ENCODE data around the gene ATP2A1.
"Not testable (repeated sequence)": the region's sequence is repeated elsewhere in the genome, so short reads cannot be mapped to it uniquely, and the experiment has no call there.

The ATP2A1 gene

DNA sequence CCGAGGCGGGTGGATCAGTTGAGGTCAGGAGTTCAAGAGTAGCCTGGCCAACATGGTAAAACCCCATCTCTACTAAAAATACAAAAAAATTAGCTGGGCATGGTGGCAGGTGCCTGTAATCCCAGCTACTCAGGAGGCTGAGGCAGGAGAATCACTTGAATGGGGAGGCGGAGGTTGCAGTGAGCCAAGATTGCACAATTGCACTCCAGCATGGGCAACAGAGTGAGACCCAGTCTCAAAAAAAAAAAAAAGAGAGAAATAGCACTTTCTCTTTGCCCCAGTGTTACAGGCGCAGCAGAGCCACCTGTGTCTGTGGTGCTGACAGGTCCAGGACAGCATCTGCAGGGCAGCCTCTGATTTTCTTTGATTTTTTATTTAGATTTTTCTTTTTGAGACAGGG is 3.3 kb downstream of the ATP2A1 start:
- FAIRE-seq; DNase-seq (ENCODE audit: low spot score): not testable (repeated sequence)

DNA sequence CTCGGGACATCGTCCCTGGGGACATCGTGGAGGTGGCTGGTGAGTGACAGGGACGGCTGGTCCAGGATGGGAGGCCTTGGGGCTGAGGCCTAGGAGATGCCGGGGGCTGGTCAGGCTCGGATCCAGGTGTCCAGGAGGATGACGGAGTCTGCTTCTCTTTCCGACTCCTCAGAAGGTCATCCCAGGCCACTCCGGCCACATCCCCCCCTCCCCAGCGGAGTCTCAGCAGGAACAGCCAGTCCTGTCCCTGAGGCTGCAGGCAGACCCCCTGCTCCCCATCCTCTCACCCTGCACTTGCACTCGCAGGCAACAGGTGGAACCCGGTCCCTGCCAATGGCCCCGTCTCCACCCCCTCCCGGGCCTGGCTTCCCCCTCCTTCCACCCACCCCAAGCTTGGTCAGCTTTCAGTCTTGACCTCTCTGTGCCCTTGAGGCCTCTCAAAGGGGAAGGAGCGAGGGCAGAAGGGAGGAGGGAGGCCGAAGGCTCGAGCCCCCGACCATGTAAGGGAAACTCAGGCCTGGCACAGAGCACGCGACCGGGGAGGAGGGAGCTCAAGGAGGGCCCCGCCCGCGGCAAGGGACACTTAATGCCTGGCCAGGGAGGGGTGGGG is 4.4 kb downstream of the ATP2A1 start:
- FAIRE-seq (no peak), DNase-seq (ENCODE audit: low spot score) (no peak)

DNA sequence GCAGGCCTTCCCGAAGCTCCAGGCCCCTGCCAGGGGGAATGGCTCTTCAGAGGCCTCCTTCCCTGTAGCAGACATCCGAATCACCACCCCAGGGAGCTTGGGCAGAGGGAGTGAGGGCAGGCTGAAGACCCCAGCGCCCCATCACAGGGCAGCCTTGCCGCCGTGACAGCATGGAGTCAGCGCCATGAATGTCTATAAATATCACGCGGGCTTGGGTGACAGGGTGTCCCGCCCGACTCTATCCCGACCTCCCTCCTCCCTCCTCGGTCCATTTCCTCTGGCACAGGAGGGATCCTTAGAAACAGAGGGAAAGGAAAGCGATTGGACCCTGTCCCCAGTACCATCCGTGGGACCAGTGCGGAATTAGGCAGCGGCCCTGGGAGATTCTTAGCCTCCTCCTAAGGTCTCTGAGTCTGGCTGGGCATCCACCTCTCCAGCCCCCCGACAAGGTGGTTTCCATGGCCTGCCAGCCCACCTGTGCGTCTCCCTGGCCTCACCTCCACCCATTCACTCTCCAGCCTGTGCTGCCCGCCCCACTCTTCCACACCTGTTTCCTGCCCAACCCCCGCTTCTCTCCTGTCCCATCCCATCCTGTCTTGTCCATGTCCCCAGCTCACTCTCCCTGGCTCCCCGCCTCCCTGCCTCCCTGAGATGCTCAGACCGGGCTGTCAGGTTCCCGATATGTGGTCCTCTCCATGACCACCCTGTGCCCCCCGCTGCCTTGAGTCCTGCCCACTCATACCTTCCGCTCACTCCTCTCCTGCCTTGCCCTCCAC is 5.1 kb downstream of the ATP2A1 start:
- DNase-seq (ENCODE audit: low spot score): no peak
- FAIRE-seq: no peak

DNA sequence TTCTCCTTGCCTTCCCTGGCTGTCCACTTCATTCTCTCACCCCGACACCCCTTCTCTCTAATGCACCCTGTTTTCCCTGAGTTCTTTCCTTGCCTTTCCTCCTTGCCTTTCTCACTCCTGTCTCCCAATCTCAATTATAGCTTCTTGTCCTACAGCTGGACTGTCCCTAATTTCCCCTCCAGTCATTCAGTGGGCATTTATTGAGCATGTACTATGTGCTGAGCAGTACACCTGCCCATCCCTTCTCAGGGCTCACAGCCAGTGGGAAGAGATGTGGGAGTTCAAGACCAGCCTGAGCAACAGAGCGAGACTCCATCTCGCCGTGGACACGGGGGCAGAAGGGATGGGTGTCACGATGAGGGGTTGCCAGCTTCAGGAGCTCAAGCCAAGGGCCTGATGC is 5.8 kb downstream of the ATP2A1 start:
- FAIRE-seq (no peak), DNase-seq (ENCODE audit: low spot score) (no peak)

DNA sequence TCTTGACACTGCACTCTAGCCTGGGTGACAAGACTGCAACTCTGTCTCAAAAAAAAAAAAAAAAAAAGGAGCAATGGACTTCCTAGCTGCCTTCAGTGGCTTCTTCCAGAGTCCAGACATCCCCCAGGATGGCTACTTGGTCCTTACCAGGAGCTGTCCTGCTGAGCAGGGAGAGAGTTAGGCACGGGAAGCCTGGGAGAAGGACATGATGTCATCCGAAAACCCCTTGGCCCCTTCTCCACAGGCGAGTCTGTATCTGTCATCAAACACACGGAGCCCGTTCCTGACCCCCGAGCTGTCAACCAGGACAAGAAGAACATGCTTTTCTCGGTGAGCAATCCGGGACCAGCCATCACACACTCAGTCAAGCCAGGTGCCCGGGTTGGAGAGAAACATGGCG is 8.7 kb downstream of the ATP2A1 start:
- no peak for FAIRE-seq

DNA sequence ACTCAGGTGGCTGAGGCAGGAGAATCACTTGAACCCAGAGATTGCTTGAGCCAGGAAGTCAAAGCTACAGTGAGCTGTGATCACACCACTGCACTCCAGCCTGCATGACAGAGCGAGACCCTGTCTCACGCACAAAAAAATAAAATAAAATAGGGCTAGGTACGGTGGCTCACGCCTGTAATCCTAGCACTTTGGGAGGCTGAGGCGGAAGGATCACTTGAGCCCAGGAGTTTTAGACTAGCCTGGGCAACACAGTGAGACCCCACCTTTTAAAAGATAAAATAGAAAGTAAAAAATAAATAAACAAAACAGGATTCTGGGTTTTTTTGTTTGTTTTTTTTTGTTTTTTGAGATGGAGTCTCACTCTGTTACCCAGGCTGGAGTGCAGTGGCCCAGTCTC is 12.1 kb downstream of the ATP2A1 start:
- not testable (repeated sequence) for FAIRE-seq; DNase-seq (ENCODE audit: low spot score)

More for the DNA sequence above, 8.7 kb downstream of the ATP2A1 start:
- no peak for DNase-seq (ENCODE audit: low spot score)

DNA sequence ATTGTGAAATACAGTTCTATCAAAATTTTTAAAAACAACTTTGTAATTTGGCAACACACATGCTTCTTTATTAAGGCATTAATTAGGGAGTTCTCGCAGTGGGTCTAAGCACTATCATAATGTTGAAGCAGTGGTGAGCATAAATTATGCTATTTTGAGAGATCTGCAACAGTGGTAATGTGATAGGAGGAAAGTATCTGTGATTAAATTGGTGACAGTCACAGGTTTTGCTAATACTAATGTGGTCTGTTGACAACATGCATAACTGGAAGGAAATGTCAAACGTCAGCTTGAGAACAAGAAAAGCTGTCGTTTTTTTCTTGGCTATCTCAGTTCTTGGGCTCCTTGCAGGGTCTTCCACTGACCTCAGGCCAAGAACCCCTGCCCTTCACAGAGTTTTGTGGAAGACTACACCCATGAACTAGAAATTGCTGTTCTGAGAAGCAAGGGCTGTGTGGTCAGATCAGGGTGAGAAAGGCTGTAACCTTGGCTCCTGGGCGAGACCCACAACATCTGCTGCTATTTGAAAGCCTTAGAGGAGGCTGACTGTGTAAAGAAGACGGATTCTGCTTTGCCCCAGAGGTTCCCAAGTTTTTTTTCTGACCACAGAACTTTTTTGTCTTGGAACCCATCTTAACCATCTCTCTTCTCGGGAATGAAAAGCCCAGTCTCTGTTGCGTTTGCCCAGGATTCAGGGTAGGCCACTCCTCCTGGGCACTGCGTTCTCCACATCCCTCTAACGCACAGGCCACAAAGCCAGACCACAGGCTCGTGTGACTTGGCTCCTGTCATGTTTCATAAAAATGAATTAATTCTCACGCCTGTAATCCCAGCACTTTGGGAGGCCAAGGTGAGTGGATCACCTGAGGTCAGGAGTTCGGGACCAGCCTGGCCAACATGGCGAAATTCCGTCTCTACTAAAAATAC is 13.9 kb downstream of the ATP2A1 start:
- DNase-seq (ENCODE audit: low spot score) (no peak), FAIRE-seq (no peak)

DNA sequence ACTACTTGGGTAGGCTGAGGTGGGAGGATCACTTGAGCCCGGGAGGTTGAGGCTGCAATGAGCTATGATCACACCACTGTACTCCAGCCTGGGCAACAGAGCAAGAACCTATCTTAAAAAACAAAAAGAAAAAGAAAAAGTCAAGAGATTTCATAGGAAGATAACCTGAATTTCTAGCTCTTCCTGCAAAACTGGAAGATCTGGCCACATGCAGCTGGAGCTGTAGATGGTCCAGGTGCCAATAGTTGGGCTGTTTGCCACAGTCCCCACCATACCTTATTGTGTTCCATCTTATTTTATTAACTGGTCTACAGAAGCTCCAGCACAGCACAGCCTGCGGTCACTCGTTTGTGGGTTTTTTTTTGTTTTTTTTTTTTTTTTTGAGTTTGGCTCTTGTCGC is 15.0 kb downstream of the ATP2A1 start:
- DNase-seq (ENCODE audit: low spot score): no peak
- no peak for FAIRE-seq

DNA sequence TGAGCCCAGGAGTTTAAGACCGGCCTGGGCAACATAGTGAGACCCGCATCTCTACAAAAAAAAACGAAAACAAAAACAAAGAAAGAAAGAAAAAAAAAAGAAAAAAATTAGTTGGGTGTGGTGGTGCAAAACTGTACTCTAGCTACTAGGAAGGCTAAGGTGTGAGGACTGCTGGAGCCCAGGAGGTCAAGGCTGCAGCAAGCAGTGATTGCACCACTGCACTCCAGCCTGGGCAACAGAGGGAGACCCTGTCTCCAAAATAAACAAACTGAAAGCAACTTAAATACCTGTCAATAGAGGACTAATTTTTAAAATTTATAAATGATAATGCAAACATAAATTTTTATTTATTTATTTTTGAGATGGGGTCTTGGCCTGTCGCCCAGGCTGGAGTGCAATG is 17.3 kb downstream of the ATP2A1 start:
- no peak for FAIRE-seq
- DNase-seq (ENCODE audit: low spot score): no peak

DNA sequence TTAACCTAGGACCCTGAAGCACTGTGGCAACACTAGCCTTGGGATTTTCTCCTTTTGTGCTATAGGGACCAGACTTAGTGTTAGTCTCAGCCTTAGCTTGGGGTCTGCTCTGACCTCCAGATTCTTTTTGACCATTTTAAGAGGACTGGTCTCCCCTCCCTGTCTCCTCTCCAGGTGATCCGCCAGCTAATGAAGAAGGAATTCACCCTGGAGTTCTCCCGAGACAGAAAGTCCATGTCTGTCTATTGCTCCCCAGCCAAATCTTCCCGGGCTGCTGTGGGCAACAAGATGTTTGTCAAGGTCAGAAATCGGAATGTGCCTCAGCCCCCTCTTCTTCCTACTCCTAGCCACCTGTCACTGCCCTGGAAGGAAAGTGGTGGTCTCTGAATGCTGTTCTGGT is 19.5 kb downstream of the ATP2A1 start:
- DNase-seq (ENCODE audit: low spot score) (peak; percentile 20), FAIRE-seq (no peak)

DNA sequence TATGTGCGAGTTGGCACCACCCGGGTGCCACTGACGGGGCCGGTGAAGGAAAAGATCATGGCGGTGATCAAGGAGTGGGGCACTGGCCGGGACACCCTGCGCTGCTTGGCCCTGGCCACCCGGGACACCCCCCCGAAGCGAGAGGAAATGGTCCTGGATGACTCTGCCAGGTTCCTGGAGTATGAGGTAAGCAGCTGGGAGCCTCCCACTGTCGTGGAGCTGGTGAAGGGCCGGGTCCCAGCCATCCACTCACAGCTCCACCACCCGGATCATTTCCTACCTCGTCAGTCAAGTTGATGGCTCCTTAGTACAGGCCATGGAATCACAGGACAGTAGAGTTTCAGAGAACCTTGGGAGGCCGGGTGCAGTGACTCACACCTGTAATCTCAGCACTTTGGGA is 20.0 kb downstream of the ATP2A1 start:
- FAIRE-seq (no peak), DNase-seq (ENCODE audit: low spot score) (peak; percentile 41)

DNA sequence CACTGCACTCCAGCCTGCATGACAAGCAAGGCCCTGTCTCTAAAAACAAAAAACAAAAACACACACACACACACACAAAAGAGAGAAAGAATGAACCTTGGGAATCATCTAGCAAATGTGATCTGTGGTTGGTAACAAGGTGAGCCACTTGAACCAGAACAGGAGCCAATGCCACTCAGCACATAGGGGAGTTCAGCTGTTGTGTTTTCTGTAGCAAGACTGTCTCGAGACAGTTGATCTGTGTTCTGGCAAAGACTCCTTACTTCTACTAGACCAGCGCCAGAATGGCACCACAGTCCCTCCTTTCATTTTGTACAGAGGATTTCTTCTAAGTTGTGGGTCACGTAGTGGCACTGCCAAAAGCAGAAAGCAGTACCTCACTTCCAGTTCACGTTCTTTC is 20.7 kb downstream of the ATP2A1 start:
- DNase-seq (ENCODE audit: low spot score) (no peak), FAIRE-seq (no peak)

DNA sequence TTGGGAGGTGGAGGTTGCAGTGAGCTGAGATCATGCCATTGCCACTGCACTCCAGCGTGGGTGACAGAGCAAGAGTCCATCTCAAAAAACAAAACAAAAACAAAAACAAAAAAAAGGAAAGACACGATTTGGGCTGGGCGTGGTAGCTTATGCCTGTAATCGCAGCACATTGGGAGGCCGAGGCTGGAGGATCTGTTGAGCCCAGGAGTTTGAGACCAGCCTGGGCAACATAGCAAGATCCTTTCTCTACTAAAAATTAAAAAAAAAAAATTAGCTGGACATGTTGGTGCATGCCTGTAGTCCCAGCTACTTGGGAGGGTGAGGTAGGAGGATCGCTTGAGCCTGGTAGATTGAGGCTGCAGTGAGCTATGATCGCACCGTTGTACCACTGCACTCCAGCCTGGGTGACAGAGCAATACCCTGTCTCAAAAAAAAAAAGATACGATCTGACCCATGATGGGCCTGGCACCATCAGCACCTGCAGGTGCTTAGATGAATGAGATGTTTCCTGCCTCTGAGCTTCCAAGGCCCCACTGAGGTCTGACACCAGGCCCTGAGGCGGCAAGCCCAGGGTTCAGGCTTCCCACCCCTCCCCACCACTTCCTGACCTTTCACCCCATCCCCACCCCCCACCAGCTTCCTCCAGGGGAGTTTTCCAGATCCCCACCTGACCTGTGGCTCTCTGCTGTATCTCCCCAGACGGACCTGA is 21.7 kb downstream of the ATP2A1 start:
- DNase-seq (ENCODE audit: low spot score) (no peak), FAIRE-seq (no peak)

DNA sequence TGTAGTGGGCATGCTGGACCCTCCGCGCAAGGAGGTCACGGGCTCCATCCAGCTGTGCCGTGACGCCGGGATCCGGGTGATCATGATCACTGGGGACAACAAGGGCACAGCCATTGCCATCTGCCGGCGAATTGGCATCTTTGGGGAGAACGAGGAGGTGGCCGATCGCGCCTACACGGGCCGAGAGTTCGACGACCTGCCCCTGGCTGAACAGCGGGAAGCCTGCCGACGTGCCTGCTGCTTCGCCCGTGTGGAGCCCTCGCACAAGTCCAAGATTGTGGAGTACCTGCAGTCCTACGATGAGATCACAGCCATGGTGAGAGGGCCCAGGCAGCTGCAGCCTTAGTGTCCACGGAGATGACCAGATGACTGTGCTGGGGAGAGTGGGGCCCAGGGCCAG is 22.3 kb downstream of the ATP2A1 start:
- FAIRE-seq: no peak
- DNase-seq (ENCODE audit: low spot score): no peak

DNA sequence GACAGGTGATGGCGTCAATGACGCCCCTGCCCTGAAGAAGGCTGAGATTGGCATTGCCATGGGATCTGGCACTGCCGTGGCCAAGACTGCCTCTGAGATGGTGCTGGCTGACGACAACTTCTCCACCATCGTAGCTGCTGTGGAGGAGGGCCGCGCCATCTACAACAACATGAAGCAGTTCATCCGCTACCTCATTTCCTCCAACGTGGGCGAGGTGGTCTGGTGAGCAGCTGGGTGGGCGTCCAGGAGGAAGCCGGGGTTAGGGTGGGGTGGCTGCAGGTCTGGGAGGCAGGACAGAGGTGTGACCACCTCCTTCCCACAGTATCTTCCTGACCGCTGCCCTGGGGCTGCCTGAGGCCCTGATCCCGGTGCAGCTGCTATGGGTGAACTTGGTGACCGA is 23.6 kb downstream of the ATP2A1 start:
- DNase-seq (ENCODE audit: low spot score) (no peak), FAIRE-seq (no peak)

DNA sequence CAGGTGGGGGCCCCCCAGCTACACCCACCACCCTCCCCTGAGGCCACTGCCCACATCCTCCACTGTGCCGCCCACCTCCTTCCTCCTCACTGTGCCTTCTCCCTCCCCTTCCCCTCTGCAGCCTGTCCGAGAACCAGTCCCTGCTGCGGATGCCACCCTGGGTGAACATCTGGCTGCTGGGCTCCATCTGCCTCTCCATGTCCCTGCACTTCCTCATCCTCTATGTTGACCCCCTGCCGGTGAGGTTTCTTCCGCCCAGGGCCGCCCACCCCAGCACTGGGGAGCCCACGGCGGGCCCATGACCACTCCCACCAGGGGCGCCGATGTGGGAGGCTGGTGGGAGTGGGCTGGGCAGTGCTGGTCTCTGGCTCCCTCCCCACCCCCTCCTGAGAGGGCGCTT is 24.6 kb downstream of the ATP2A1 start:
- FAIRE-seq (no peak), DNase-seq (ENCODE audit: low spot score) (no peak)

DNA sequence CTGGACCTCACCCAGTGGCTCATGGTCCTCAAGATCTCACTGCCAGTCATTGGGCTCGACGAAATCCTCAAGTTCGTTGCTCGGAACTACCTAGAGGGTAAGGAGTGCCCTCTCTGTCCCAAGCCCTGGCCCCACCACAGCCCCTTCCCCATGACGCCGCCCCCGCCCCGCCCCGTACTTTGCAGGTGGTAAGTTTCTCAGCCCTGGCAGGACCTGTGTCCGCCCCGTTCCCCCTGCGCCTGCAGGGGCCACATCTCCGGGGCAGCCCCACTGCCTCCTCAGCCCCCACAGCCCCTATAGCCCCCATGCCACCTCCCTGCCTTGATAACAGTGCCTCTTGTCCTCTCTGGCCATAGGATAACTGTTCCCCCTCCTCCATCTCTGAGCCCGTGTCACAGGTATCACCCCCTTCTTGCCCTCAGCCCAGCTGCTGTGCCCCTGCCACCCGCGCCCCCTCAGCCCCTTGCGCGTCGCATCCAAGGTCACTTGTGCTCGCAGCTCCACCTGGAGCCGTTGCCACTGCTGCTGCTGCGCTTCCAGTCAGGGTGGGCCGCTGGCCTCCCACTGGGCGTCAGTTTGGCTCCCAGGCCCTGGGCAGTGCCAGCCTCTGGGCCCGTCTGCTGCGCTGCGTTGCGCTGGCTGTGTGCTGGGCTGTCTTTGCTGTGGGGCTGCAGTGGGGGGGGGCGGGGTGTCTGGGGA is 25.2 kb downstream of the ATP2A1 start:
- no peak for DNase-seq (ENCODE audit: low spot score)
- no peak for FAIRE-seq

DNA sequence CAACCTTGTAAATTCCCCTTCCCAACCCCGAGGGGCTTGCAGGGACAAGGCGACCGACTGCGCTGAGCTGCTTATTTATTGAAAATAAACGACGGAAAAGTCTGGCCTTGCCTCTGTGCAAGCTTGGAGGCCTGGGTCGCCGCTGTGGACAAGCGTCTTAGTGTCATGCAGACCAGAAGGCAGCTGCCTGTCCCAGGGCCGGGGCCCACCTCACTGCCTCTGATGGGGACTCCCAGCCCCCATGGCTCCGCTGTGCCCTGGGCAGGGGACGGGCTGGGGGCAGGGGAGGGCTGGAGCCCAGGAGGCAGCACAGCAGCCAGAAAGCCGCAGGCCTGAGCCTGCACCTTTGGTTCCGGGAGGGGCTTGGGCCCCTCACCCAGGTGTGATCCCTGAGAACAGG is 26.1 kb downstream of the ATP2A1 start:
- no peak for DNase-seq (ENCODE audit: low spot score)
- FAIRE-seq: no peak

DNA sequence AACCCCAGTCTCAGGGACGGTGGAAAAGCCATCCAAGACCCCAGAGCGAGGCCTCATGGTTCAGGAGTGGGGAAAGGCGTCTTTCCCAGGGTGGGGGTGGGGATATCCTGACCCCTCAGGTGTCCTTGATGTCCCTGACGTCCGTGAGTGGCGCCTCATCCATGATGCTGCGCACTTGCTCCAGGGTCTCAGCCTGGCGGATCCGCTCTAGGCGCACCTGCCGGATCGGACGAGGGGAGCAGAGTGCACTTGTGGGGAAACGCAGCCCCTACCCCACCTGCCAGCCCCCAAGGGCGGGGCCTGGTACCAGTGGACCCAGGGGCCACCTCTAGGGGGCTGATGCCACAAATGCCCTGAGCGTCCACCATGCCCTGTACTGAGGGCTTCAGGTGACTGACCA is 26.5 kb downstream of the ATP2A1 start:
- DNase-seq (ENCODE audit: low spot score): no peak
- no peak for FAIRE-seq

DNA sequence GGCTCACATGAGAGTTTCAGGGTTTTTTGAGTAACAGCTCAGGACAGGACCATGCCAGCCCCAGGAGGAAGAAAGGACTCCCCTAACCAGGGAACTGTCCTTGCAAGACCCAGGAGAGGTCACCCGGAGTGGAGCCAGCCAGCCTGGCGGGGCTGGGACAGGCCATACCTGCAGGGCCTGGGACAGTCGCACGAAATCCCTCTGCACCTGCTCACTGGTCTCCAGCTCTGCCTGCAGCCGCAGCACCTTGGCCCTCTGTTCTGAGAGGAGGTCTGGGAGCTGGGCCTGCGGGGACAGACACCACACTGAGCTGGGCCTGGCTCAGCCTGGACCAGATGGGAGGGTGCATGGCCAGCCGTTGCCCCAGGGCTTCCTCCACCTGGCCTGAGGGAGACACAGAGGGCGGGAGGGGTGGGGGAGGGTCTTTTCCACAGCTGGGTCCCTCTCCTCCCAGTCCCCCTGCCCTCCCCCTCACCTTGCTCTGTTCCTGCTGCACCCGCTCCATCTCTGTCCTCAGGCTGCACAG is 27.0 kb downstream of the ATP2A1 start:
- no peak for FAIRE-seq

More for the DNA sequence above, 27.0 kb downstream of the ATP2A1 start:
- DNase-seq (ENCODE audit: low spot score): no peak

Data from urothelium cell line (cell line).